A549 (cell line): ENCODE results near the gene P2RY8. TPM values are rescaled to one million over a fixed set of nuclear protein-coding genes. Genes with fewer than 3 reads are reported as not detected.

Source experiments
- ATAC-seq, 2 experiments: fragments of 200-7000 bp in 1 of 2; fragments of >200 bp in 1 of 2; cut with Nextera tagmentation in 1 of 2; cut with Tn5 transposase in 1 of 2; 3 replicates each; pipeline versions ENCODE4 v1.8.0 to v1.9.1; 2018 to 2020; ENCODE audit warnings: mild to moderate bottlenecking in 1 of 2, moderate library complexity in 1 of 2
- CTCF ChIA-PET: fragments of 300-600 bp; sonication (Branson Sonifier 250); formaldehyde crosslinking; extraction: SDS; loops from one replicate; lab custom pipeline; 2021; ENCODE audit warnings: antibody characterized with exemption, inconsistent platforms; lab: Yijun Ruan, JAX
- POLR2A ChIA-PET: fragments of 350-600 bp; formaldehyde crosslinking; extraction: SDS; loops from one replicate; lab custom pipeline; 2021; ENCODE audit warnings: antibody characterized with exemption, inconsistent platforms; lab: Yijun Ruan, JAX
- DNase-seq, 2 experiments: peaks; one replicate each; pipeline versions ENCODE4 v3.0.0 to v3.0.0-alpha.2; 2011 to 2016; ENCODE audit warnings: low read depth in 1 of 2, low spot score in 1 of 2
- FAIRE-seq: peaks from 2 replicates; lab custom pipeline; 2011; peaks lifted over from hg19 to GRCh38; lab: Jason Lieb, UNC
- H3K27ac ChIP-seq, 2 experiments: fragments of >200 bp; sonication (Bioruptor Twin); formaldehyde crosslinking; 3 replicates each; pipeline ENCODE4 v1.5.1; 2016 to 2017
- H3K4me1 ChIP-seq: fragments of >200 bp; sonication (Bioruptor Twin); formaldehyde crosslinking; 3 replicates; pipeline ENCODE4 v1.6.1; 2016
- H3K4me2 ChIP-seq: fragments of >200 bp; sonication (Bioruptor Twin); formaldehyde crosslinking; 3 replicates; pipeline ENCODE4 v1.6.1; 2016
- H3K4me3 ChIP-seq: fragments of >200 bp; sonication (Bioruptor Twin); formaldehyde crosslinking; 3 replicates; pipeline ENCODE4 v1.5.1; 2016
- H3K9me3 ChIP-seq: fragments of >200 bp; sonication (Bioruptor Twin); formaldehyde crosslinking; 3 replicates; pipeline ENCODE4 v1.6.1; 2016
- CBX2 ChIP-seq: fragments of 200-600 bp; sonication (generic); IDR thresholded peaks from 2 replicates; pipeline ENCODE4 v1.6.1; 2016; ENCODE audit warnings: low read depth, mild to moderate bottlenecking, borderline replicate concordance
- CBX8 ChIP-seq: fragments of 200-600 bp; sonication (generic); IDR thresholded peaks from 2 replicates; pipeline ENCODE4 v1.6.1; 2016
- CTCF ChIP-seq: fragments of >200 bp; sonication (Bioruptor Twin); formaldehyde crosslinking; IDR thresholded peaks from 3 replicates; pipeline ENCODE4 v1.5.1; 2016
- EHMT2 ChIP-seq: fragments of 200-600 bp; sonication (generic); IDR thresholded peaks from 2 replicates; pipeline ENCODE4 v1.6.1; 2016; ENCODE audit warnings: antibody characterized with exemption, low read depth, mild to moderate bottlenecking, moderate library complexity
- ELK1 ChIP-seq: fragments of 150-350 bp; IDR thresholded peaks from 2 replicates; pipeline ENCODE4 v1.6.1; 2014; ENCODE audit warnings: low read depth, mild to moderate bottlenecking, low read length
- ESRRA ChIP-seq: fragments of 150-350 bp; IDR thresholded peaks from 2 replicates; pipeline ENCODE4 v1.6.1; 2014; ENCODE audit warnings: mild to moderate bottlenecking, low read length, borderline replicate concordance
- FOSB ChIP-seq: fragments of 250-450 bp; sonication (Bioruptor Pico); IDR thresholded peaks from 2 replicates; pipeline ENCODE4 v1.5.0; 2020; ENCODE audit warnings: mild to moderate bottlenecking, moderate library complexity
- FOXS1 ChIP-seq: fragments of 250-450 bp; sonication (Bioruptor Pico); IDR thresholded peaks from 2 replicates; pipeline ENCODE4 v1.5.0; 2020; ENCODE audit warnings: mild to moderate bottlenecking, moderate library complexity
- HDAC2 ChIP-seq: fragments of 200-600 bp; sonication (generic); IDR thresholded peaks from 2 replicates; pipeline ENCODE4 v1.6.1; 2016
- HES2 ChIP-seq: fragments of >200 bp; sonication (Bioruptor Twin); formaldehyde crosslinking; IDR thresholded peaks from 2 replicates; pipeline ENCODE4 v1.6.1; 2016
- HOXA7 ChIP-seq: fragments of 250-450 bp; sonication (Bioruptor Pico); IDR thresholded peaks from 2 replicates; pipeline ENCODE4 v1.5.0; 2020; ENCODE audit warnings: mild to moderate bottlenecking, moderate library complexity
- HOXB5 ChIP-seq: fragments of 250-450 bp; sonication (Bioruptor Pico); IDR thresholded peaks from 2 replicates; pipeline ENCODE4 v1.5.0; 2020; ENCODE audit warnings: mild to moderate bottlenecking, moderate library complexity
- JUNB ChIP-seq: fragments of >200 bp; sonication (Bioruptor Twin); formaldehyde crosslinking; IDR thresholded peaks from 2 replicates; pipeline ENCODE4 v1.6.1; 2016
- KDM5A ChIP-seq: fragments of 200-600 bp; sonication (generic); IDR thresholded peaks from 2 replicates; pipeline ENCODE4 v1.6.1; 2016; ENCODE audit warnings: antibody characterized with exemption, mild to moderate bottlenecking
- MAFK ChIP-seq: fragments of 450-650 bp; IDR thresholded peaks from 2 replicates; pipeline ENCODE4 v1.6.1; 2014; ENCODE audit not compliant: partially characterized antibody
- MAX ChIP-seq: IDR thresholded peaks from 2 replicates; pipeline ENCODE4 v1.6.1; 2012
- MAZ ChIP-seq: fragments of 150-350 bp; IDR thresholded peaks from 2 replicates; pipeline ENCODE4 v1.6.1; 2014; ENCODE audit warnings: antibody characterized with exemption, low read depth, low read length, borderline replicate concordance
- MYC ChIP-seq: IDR thresholded peaks from 2 replicates; pipeline ENCODE4 v1.6.1; 2012; ENCODE audit warnings: mild to moderate bottlenecking, inconsistent platforms, low read length, improper control_type of control experiment, borderline replicate concordance
- NFE2L2 ChIP-seq: fragments of 150-350 bp; conservative IDR thresholded peaks from 2 replicates; pipeline ENCODE4 v1.6.1; 2014; ENCODE audit warnings: low read length
- NR3C1 ChIP-seq: fragments of >200 bp; sonication (Bioruptor Twin); formaldehyde crosslinking; IDR thresholded peaks from 3 replicates; pipeline ENCODE4 v1.6.1; 2017
- POLR2AphosphoS2 ChIP-seq: conservative IDR thresholded peaks from 2 replicates; pipeline ENCODE4 v1.6.1; 2012; ENCODE audit warnings: low read length, improper control_type of control experiment, inconsistent platforms
- RARB ChIP-seq: fragments of 250-450 bp; sonication (Bioruptor Pico); IDR thresholded peaks from 2 replicates; pipeline ENCODE4 v1.8.0; 2021; ENCODE audit warnings: mild to moderate bottlenecking, moderate library complexity
- REST ChIP-seq: fragments of 200-600 bp; sonication (generic); IDR thresholded peaks from 2 replicates; pipeline ENCODE4 v1.6.1; 2016; ENCODE audit warnings: antibody characterized with exemption, mild to moderate bottlenecking, moderate library complexity
- SMC3 ChIP-seq: fragments of >200 bp; sonication (Bioruptor Twin); formaldehyde crosslinking; IDR thresholded peaks from 3 replicates; pipeline ENCODE4 v1.6.1; 2018; ENCODE audit warnings: inconsistent platforms
- SREBF2 ChIP-seq: fragments of 450-650 bp; IDR thresholded peaks from 2 replicates; pipeline ENCODE4 v1.6.1; 2014; ENCODE audit warnings: mild to moderate bottlenecking, moderate library complexity
- TFCP2L1 ChIP-seq: fragments of 250-450 bp; sonication (Bioruptor Pico); IDR thresholded peaks from 2 replicates; pipeline ENCODE4 v1.5.0; 2021; ENCODE audit warnings: mild to moderate bottlenecking
- TP53 ChIP-seq: fragments of 250-450 bp; sonication (Bioruptor Pico); IDR thresholded peaks from 2 replicates; pipeline ENCODE4 v1.5.0; 2021; ENCODE audit warnings: mild to moderate bottlenecking, moderate library complexity
- ZC3H11A ChIP-seq: fragments of 450-650 bp; IDR thresholded peaks from 2 replicates; pipeline ENCODE4 v1.6.1; 2014; ENCODE audit warnings: antibody characterized with exemption, mild to moderate bottlenecking
- ZFP36 ChIP-seq: fragments of 450-650 bp; IDR thresholded peaks from 2 replicates; pipeline ENCODE4 v1.6.1; 2014; ENCODE audit warnings: borderline replicate concordance; ENCODE audit not compliant: partially characterized antibody
- WGBS: methylation state at CpG from one replicate; pipeline ENCODE4 v1.1.6; 2017; ENCODE audit errors: missing lambda C conversion rate; 5-methylcytosine and 5-hydroxymethylcytosine counted together
- polyA plus RNA-seq, 4 experiments: library from polyadenylated mRNA; depleted of rRNA in 3 of 4; stranded (reverse); fragments of >200 nt; fragmentation: RNase III in 1 of 4; extraction: RNeasy Plus Mini Kit Qiagen cat#74134 plus additional on column Dnase treatment in 1 of 4; gene quantifications; 2 replicates in 3 of 4; 3 replicates in 1 of 4; pipeline ENCODE4 v1.2.3, GENCODE V29; 2011 to 2017

P2RY8 gene
- polyA plus RNA-seq, 2 of the 4 experiments (the other 2 are of a cell fraction) = not detected

- POLR2A ChIA-PET = no interaction called here
- DNase-seq (no peak), FAIRE-seq (no peak), ATAC-seq (no peak)
- no peak for TF ChIP-seq TFCP2L1
- no peak for TF ChIP-seq EHMT2
- Histone ChIP-seq H3K4me3 (no peak overlapping the region), H3K9me3 (peaks cover 11% of the 10 kb centered on the region), H3K27ac (no peak overlapping the region), H3K4me1 (no peaks in the 10 kb centered on the region), H3K4me2 (no peak overlapping the region)
- 35% methylated on average over 3 of the region's 3 CpGs for WGBS
- CTCF ChIA-PET = no interaction called here
Measured at GRCh38 chrX:1488141-1488540, 48.8 kb downstream of the P2RY8 start.

GRCh38 chrX:1487401-1487800, 49.6 kb downstream of the P2RY8 start:
- WGBS = 74% methylated on average over 5 of the region's 5 CpGs
- Histone ChIP-seq H3K4me2 (no peak overlapping the region), H3K27ac (no peak overlapping the region), H3K9me3 (peaks cover 11% of the 10 kb centered on the region), H3K4me1 (no peaks in the 10 kb centered on the region; the same call in 2 of the 3 replicates), H3K4me3 (no peak overlapping the region)
- ChIA-PET POLR2A (no interaction called here), CTCF (no interaction called here)
- no peak for FAIRE-seq
- DNase-seq = no peak
- TF ChIP-seq REST (no peak), HES2 (no peak), HOXB5 (CRISPR knock-in tag) (no peak), TFCP2L1 (no peak), MYC (no peak), CBX2 (no peak), HOXA7 (CRISPR knock-in tag) (no peak), CTCF (no peak), HDAC2 (no peak), TP53 (CRISPR knock-in tag) (no peak), SMC3 (no peak), NFE2L2 (no peak), ESRRA (no peak), FOXS1 (CRISPR knock-in tag) (no peak), ZFP36 (no peak), FOSB (CRISPR knock-in tag) (no peak), MAZ (no peak), SREBF2 (no peak)
- ATAC-seq = no peak

GRCh38 chrX:1486749-1487361, 50.1 kb downstream of the P2RY8 start:
- DNase-seq (no peak), ATAC-seq (peak in 1 of 2 experiments; percentile 27; a peak in 1 of 6 replicates), FAIRE-seq (no peak)
- Histone ChIP-seq H3K9me3 (peaks cover 11% of the 10 kb centered on the region), H3K4me1 (peaks cover 5% of the 10 kb centered on the region; the same call in 2 of the 3 replicates), H3K4me3 (no peak overlapping the region), H3K4me2 (no peak overlapping the region), H3K27ac (no peak overlapping the region)
- POLR2A ChIA-PET = no interaction called here
- WGBS = 58% methylated on average over 17 of the region's 18 CpGs
- CTCF ChIA-PET = no interaction called here
- TF ChIP-seq RARB (CRISPR knock-in tag) (no peak), CBX8 (no peak), MYC (no peak), POLR2AphosphoS2 (no peak), ELK1 (no peak), SMC3 (no peak), MAFK (no peak), ESRRA (no peak), JUNB (no peak), MAX (no peak), HOXA7 (CRISPR knock-in tag) (no peak), KDM5A (no peak), NR3C1 (no peak), EHMT2 (no peak), ZC3H11A (no peak)
